Adrenal gland (tissue), 5 donors: ENCODE measurements around the gene ATP13A5.

ENCODE experiments used
- CTCF ChIP-seq, 6 experiments: fragments of 450-650 bp in 4 of 6; fragments of 200-600 bp in 2 of 6; sonication (generic) in 1 of 6; IDR thresholded peaks; 1 replicate in 5 of 6; 2 replicates in 1 of 6; pipeline versions ENCODE4 v1.5.1 to v1.8.0; 2016 to 2021; ENCODE audit warnings: antibody characterized with exemption in 6 of 6, mild to moderate bottlenecking in 2 of 6, moderate library complexity in 1 of 6
- POLR2A ChIP-seq, 2 donors: fragments of 450-650 bp; IDR thresholded peaks; one replicate each; pipeline ENCODE4 v1.6.1; 2017; ENCODE audit warnings: antibody characterized with exemption in 2 of 2, mild to moderate bottlenecking in 2 of 2, moderate library complexity in 1 of 2
- donor health status: DM: no; HTN: no; CAD: no.

- TF ChIP-seq POLR2A (IDR thresholded peaks at IDR 0.05) (no peak), CTCF (IDR thresholded peaks at IDR 0.05) (no peak)
Observed at GRCh38 chr3:193391902-193392301, 13.3 kb upstream of the ATP13A5 start.
